Heart left ventricle (tissue), 13 donors: Measurements from ENCODE around the gene PPWD1.
"Not testable (repeated sequence)": the region's sequence is repeated elsewhere in the genome, so short reads cannot be mapped to it uniquely, and the experiment has no call there.

Experiments used
- CTCF ChIP-seq, 12 donors: fragments of 200-600 bp; sonication (generic) in 4 of 12; IDR thresholded peaks; one replicate each; pipeline versions ENCODE4 v1.5.0 to v1.8.0; 2018 to 2022; ENCODE audit warnings: antibody characterized with exemption in 12 of 12, mild to moderate bottlenecking in 5 of 12
- POLR2A ChIP-seq, 2 donors: fragments of 450-650 bp; IDR thresholded peaks; one replicate each; pipeline ENCODE4 v1.6.1; 2017; ENCODE audit warnings: antibody characterized with exemption in 2 of 2, mild to moderate bottlenecking in 2 of 2, moderate library complexity in 2 of 2
- donor health status: ischemic (EF 13 %, LVEDD 7.1; RV severe dilation, severe dysfunction).
- donor health status: DM: no; HTN: yes; CAD: no.
- donor health status: DM: no; HTN: no; CAD: no.
- donor health status: ischemic (EF 25% LVEDD 6.9; RV normal size, moderate dysfunction).
- donor health status: ischemic (EF 25% LVEDD 5.7; RV mildly dilated, moderate dysfunction).
- donor health status: ischemic (EF 35%, LVEDD 5.7; RV mildly dilated, moderate dysfunction).
- donor health status: nonischemic (EF 11% LVEDD 7.7; RV severe dilation, severe dysfunction).
- donor health status: DM: yes; HTN: yes; CAD: no.
- donor health status: PGD.
- donor health status: ischemic (EF 29% LVEDD 5.4; RV normal size, mild dysfunction).
- donor health status: nonischemic (EF 23%, LVEDD 6.1; RV moderate dilation, normal function).

GRCh38 chr5:65601761-65602160 lies 38.7 kb downstream of the PPWD1 start:
- not testable (repeated sequence) for TF ChIP-seq CTCF, POLR2A (IDR thresholded peaks at IDR 0.05)
